GM13976 (cell line): ENCODE measurements around the gene NYAP2.

Experiments used
- DNase-seq: peaks from one replicate; pipeline ENCODE4 v3.0.0; 2012; ENCODE audit warnings: low spot score
- CTCF ChIP-seq: IDR thresholded peaks from 2 replicates; pipeline ENCODE4 v1.5.1; 2012; ENCODE audit warnings: borderline replicate concordance, mild to moderate bottlenecking; ENCODE audit not compliant: insufficient read depth; ENCODE audit errors: extremely low read depth, missing control alignments, control extremely low read depth
- in situ Hi-C: fragments of 300-500 bp; cut with MboI; formaldehyde crosslinking; loops from one replicate; pipeline ENCODE4 v1.12.0; 2022; ENCODE audit warnings: low sequenced_read_pairs, mixed read lengths, inconsistent platforms; ENCODE audit not compliant: unreplicated experiment

The NYAP2 gene

GRCh38 chr2:225411452-225411851 is 11.9 kb downstream of the NYAP2 start:
- TF ChIP-seq CTCF = no peak
- DNase-seq = no peak
- in situ Hi-C loops = no loop called here

DNA sequence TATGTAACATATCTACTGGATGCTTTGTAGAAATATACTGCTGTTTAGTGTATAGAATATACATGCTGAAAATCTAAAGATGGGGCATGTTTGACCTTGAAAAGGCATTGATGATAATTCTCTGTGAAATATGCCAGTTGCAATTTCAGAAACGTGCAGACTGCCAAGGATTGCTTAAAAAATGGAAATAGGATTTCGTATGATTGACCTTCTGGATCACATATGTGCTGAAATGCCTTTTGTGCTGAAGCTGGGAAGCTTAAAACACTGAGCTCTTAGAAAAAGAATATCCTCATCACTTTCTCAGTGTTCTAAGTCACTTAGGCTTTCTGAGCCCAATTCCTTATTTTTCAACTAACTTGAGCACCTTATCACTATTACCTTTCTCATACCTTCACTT is 14.3 kb downstream of the NYAP2 start:
- in situ Hi-C loops = no loop called here
- no peak for TF ChIP-seq CTCF

DNA sequence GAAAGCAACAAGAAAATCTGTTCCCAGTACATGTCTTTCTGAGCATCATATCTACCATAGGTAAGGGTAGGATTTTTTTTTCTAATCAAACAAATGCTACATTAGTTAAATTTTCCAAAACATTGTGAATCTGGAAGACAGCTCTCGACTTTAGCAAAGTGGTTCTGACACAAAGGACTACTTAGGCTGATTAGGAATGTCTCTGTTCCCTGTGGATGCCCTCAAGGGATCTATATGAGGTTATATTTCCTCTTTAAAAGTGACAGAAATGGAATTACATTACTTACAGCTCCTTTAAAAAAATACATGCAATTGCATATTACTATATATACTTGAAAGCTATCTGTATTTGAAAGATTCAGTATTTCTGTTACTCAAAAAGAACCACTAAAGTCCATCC is 15.4 kb downstream of the NYAP2 start:
- in situ Hi-C loops = no loop called here
- TF ChIP-seq CTCF = no peak
- DNase-seq = no peak

More for the DNA sequence above, 14.3 kb downstream of the NYAP2 start:
- no peak for DNase-seq

GRCh38 chr2:225415341-225415740 is 15.8 kb downstream of the NYAP2 start:
- no peak for DNase-seq
- in situ Hi-C loops = no loop called here
- no peak for TF ChIP-seq CTCF

- DNase-seq = no peak
- no peak for TF ChIP-seq CTCF
- in situ Hi-C loops = no loop called here
Observed at GRCh38 chr2:225415792-225416191, 16.3 kb downstream of the NYAP2 start.

DNA sequence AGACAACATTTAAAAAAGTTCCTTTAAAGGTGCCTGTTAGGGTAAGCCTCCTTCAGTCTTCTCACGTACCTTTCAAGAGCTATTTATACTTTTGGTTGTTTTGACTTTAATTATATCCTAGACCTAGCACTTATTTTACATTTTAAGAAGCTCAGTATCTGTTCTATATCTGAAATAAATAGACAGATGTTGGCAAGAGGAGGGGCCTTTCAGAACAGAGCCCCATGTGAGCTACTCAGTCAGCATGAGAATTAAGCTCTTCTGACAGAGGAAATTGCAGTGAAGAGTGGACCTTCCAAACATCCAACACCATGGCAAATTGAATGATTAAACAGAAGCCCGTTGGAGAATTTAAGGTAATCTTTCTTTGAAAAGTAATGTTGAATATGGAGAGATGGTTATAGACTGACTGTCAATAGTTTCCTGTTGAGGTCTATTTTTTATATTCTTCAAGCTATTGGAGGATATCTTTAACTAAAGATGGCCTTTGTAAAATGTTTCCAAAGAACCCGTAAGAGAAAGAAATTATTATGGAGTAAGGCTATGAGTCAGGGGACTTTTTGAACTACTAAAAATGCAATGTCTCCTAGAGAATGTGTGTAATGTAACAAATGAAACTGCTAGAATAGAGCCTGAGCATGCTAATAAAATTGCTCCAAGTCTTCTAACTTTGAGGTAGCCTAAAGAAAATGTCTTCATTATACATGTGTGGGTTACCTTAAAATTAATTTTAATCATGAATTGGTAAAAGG is 17.3 kb downstream of the NYAP2 start:
- TF ChIP-seq CTCF = no peak

More for the DNA sequence above, 17.3 kb downstream of the NYAP2 start:
- in situ Hi-C loops = no loop called here
- DNase-seq = no peak
